ENCODE data around the gene SLC9A9.

- TF ChIP-seq CTCF (IDR thresholded peaks at IDR 0.05), result no peak
- no peak for TF ChIP-seq POLR2A (IDR thresholded peaks at IDR 0.05)
- no peak for TF ChIP-seq POLR2AphosphoS5 (IDR thresholded peaks at IDR 0.05)
These were observed 420.0 kb downstream of the SLC9A9 start for GRCh38 chr3:143428294-143428693.
